HG02885 (cell line): Measurements from ENCODE around the gene SH3BGR.

Experiments used
- ATAC-seq: cut with Tn5 transposase; IDR thresholded peaks from one replicate; pipeline ENCODE4 v1.9.1; 2021; ENCODE audit warnings: mild to moderate bottlenecking; ENCODE audit not compliant: unreplicated experiment, poor library complexity

SH3BGR gene

DNA sequence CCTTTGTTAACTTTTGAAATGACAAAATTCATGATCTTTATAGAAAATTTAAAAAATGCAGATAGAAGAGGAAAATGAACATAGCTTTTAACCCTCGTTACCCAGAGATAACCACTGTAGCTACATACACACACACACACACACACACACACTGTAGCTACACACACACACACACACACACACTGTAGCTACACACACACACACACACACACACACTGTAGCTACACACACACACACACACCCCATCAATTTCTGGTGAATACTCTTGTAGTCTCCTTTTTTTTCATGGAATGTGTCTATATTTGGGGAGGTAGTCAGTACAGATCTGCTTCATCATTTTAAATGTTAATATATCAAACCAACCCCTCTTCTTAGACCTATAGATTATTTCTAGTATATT lies 58.5 kb downstream of the SH3BGR start:
- no peak for ATAC-seq

- no peak for ATAC-seq
Measured at GRCh38 chr21:39511102-39511501, 59.3 kb downstream of the SH3BGR start.

- no peak for ATAC-seq
Measured at GRCh38 chr21:39513735-39514134, 62.0 kb downstream of the SH3BGR start.

DNA sequence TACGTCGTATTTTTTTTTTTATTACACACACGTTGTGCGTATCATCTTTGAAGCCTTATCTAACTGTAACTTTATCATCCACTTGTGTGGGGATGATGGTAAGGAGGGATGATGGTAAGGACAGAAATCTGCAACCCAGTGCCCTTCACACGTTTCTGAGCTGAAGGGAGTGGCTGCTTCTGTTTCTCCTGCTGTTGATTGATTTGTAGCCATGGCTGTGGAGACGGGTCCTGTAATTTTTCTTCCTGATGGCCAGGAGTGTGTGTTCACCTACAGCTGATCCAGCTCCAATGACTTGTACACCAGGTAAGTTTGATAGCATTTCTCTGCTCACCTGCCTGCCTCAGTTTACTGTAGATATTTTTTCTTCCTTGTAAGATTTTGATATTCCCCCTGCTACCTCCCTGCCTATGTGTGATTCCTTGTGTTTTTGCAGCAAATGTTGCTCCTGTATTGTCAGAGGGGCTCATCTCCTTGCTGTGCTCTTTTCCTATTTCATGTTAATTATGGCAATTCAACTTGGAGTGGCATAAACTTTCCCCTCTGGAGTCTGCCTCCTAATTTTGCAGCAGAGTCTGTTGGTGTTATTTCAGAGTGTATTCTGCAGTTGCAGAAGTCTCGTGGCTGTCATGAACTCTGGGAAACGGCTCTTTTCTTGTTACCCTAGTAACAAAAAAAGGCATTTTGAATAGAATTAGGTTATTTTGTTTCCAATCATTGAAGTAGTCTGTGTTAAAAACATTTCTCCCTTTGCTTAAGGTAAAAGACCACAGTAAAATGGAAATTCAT lies 64.1 kb downstream of the SH3BGR start:
- no peak for ATAC-seq

DNA sequence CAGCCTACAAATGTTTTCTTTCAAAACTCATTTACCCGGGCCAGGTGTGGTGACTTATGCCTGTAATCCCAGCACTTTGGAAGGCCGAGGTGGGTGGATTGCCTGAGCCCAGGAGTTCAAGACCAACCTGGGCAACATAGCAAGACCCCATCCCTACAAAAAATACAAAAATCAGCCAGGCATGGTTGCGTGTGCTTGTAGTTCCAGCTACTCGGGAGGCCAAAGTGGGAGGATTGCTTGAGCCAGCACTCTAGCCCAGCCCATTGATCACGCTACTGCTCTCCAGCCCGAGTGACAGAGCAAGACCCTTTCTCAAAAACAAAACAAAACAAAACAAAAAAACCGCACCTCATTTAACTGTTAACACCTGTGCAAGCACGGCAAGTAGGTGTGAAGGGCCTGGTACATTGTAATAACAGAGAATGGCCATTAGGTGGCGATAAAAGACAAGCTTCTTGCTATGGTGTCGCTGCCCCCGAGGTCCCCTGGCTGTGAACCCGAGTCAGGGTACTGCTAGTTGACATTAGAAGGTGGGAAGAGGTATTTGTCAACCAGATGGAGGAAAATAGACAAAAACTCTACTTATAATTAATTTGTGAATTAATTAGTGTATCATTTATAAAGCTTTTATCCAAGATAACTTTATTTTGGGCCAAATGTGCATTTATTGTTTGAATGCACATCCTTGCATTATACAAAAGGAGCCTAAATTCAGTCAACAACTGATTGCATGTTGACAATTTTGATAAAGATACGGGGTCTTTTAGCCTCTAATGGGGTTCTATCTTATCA lies 66.5 kb downstream of the SH3BGR start:
- peak; percentile 90 for ATAC-seq

- ATAC-seq: no peak
Measured at GRCh38 chr21:39518847-39519210, 67.1 kb downstream of the SH3BGR start.

DNA sequence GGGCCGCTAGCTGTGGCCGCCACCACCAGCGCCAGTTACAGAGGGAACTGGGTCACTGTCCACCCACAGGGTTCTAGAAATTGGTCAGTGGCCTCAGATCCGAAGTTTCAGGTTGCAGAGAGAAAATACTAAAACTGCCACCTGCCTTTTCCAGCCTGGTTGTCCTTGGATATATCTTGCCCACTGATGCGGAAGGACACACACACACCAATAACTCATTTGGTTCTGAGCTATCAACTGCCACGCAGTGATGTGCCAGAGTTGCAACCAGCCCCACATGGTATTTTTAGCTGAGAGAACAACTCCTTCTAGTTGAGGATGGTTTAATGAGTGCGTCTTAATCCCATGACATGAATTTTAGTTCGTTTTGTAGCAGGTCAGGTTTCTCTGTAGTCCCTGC lies 68.1 kb downstream of the SH3BGR start:
- no peak for ATAC-seq

DNA sequence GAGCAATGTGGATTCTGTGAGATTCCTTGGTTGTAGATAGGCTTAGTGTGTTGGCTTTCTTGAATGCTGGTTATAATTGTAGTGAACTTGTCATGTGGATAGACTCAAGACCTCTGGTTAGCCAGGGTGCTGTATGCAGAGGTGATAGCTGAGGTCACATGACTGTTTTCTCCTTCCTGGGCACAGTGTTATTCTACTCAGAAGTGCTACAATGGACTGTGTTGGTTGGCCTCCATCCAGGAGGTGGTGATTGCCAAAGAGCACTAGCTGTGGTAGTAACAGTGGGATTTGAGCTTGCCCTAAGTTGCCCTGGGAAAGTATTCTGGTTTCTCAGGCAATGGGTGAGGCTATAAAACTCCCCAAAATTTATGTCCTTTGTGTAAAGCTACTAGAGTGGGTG lies 71.6 kb downstream of the SH3BGR start:
- no peak for ATAC-seq

DNA sequence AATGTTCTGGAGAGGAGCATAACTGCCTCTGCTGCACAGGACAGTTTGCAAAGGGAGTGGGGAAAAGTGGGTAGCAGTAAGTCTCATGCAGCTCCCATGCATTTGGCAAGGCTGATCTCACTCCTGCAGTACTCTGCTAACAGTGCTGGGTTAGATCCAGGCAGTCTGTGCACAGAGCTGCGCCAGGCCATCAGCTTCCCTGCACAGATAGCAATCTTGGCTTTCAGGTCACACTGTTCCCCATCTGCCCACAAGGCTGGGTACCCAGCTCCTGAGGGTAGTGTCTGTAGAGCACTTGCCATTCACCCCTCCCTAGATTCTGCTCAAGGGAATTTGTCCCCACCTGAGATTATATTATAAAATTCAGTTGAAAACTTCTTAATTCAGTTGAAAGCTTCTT lies 72.1 kb downstream of the SH3BGR start:
- ATAC-seq: no peak

- ATAC-seq: no peak
Measured at GRCh38 chr21:39525129-39525528, 73.4 kb downstream of the SH3BGR start.

DNA sequence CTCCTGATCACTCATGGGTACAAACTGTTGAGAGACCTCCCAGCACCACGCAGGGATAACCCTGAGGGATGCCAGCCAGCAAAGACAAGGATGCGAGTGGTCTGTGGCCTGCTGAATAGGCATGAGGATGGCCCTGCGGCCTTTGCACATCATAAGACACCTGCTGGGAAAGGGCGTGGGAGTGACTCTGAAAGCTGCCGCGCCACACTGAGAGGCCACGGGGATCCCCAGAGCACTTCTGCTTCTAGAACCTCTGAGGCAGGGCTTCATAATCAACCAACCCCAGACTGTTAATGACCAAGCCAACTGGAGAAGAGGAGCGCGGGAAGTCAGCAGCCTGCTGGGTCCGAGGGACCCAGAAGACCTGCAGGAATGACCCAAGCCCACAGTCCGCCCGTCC lies 73.8 kb downstream of the SH3BGR start:
- no peak for ATAC-seq

DNA sequence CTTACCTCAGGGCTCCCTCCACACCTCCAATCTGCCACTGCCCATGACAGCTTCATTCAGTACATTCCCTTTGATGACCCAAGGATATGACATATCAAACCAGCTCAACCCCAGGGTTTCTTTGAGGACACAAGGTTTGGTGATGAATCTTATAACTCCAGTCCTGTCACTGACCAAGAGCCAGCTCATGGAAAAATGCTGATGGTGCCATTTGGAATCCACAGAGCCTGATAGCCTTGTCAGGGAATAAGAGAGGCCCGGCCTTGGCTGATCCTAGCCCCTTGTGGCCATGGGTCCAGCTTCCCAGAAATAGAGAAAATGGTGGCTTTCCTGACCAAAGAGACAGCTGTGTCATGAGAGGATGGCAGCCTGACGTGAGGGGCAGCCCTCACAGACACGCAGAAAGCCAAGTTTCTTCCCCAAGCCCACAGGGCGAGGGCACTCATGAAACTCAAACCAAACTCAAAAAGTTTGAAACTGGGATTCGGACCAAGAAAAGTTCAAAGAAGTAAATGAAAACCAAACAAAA lies 75.4 kb downstream of the SH3BGR start:
- no peak for ATAC-seq

- no peak for ATAC-seq
Measured at GRCh38 chr21:39527664-39528381, 76.1 kb downstream of the SH3BGR start.

DNA sequence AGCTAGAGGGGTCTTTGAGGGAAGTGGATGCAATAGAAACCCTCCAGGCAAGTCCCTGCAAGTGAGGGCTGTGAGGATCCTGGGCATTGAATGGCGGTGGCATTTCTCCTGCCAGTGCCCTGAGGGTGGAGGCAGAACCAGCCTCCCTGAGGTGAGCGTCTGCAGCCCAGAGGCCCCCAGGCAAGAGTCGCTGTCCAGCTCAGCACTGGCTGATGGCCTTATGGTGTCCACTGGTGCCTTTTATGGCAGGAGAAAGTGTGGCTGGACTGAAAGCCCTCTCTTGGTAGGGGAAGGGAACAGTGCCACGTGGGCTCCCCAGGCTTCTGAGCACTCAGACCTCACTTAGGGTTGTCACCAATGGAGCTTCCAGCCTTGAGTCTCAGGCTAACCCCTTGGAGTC lies 77.3 kb downstream of the SH3BGR start:
- no peak for ATAC-seq

- no peak for ATAC-seq
Measured at GRCh38 chr21:39531064-39531463, 79.3 kb downstream of the SH3BGR start.

DNA sequence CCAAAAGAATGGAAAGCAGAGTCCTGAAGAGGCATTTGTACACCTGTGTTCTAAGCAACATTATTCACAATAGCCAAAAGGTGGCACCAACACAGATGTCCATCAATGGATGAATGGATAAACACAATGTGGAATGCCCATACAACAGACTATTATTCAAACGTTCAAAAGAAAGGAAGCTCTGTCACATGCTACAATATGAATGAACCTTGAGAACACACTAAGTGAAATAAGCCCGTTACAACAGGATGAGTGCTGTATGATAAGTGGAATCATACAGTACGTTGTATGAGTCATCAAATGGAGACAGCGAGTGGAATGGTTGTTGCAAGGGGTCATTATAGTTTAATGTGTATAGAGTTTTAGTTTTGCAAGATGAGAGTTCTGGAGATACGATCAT lies 80.1 kb downstream of the SH3BGR start:
- no peak for ATAC-seq

DNA sequence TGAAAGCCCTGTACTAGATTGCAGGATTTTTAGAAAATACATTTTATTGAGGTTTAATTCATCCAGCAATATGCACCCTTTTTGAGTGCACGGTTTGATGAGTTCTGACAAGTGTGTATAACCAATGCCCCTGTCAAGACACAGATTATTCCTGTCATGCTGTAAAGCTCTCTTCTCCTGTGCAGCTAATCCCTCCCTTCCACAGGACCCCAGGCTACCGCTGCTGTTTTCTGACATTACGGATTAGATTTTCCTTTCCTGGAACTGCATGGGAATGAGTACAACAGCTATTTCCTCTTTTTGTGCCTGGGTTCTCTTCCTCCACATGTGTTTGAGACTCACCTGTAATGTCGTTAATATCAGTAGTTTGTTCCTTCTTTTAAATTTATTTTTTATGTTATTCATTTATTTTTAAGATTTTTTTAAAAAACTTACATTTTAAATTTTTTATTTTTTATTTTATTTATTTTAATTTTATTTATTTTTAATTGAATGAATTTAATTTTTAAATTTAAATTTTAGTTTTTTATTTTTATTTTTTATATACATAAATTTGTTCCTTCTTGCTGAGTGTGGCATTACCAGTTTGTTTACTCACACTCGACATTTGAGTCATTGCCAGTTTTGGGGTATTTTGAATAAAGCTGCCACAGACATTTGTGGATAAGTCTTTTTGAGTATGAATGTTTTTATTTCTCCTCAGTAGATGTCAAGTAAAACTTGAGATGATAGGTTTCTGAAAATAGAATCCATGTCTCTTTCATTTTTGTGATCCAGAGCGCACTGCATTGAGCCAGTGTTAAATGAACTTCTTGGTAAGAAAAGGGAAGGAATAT lies 82.0 kb downstream of the SH3BGR start:
- ATAC-seq: no peak

- no peak for ATAC-seq
Measured at GRCh38 chr21:39535646-39536437, 84.1 kb downstream of the SH3BGR start.

GRCh38 chr21:39536835-39537234 lies 85.1 kb downstream of the SH3BGR start:
- no peak for ATAC-seq
